ENCODE results near the gene STX1A.

The STX1A gene

GRCh38 chr7:73734619-73735527 is 15.4 kb upstream of the STX1A start:
- H3K4me3 ChIP-seq (ENCODE audit: low read depth, low read length): no peak overlapping the region
- TF ChIP-seq CTCF (IDR thresholded peaks at IDR 0.05; ENCODE audit: low read depth, low read length): peak; percentile 73

- TF ChIP-seq CTCF (IDR thresholded peaks at IDR 0.05; ENCODE audit: low read depth, low read length): no peak
- H3K4me3 ChIP-seq (ENCODE audit: low read depth, low read length): no peak overlapping the region
Measured at GRCh38 chr7:73732397-73732796, 12.9 kb upstream of the STX1A start.

GRCh38 chr7:73730485-73730884 is 11.0 kb upstream of the STX1A start:
- TF ChIP-seq CTCF (IDR thresholded peaks at IDR 0.05; ENCODE audit: low read depth, low read length): no peak
- no peak overlapping the region for H3K4me3 ChIP-seq (ENCODE audit: low read depth, low read length)

GRCh38 chr7:73728551-73728950 is 9.1 kb upstream of the STX1A start:
- no peak for TF ChIP-seq CTCF (IDR thresholded peaks at IDR 0.05; ENCODE audit: low read depth, low read length)
- no peak overlapping the region for H3K4me3 ChIP-seq (ENCODE audit: low read depth, low read length)

GRCh38 chr7:73727952-73728351 is 8.5 kb upstream of the STX1A start:
- H3K4me3 ChIP-seq (ENCODE audit: low read depth, low read length): no peak overlapping the region
- TF ChIP-seq CTCF (IDR thresholded peaks at IDR 0.05; ENCODE audit: low read depth, low read length): no peak

- TF ChIP-seq CTCF (IDR thresholded peaks at IDR 0.05; ENCODE audit: low read depth, low read length): no peak
- H3K4me3 ChIP-seq (ENCODE audit: low read depth, low read length): no peak overlapping the region
Measured at GRCh38 chr7:73726083-73726466, 6.6 kb upstream of the STX1A start.

- no peak for TF ChIP-seq CTCF (IDR thresholded peaks at IDR 0.05; ENCODE audit: low read depth, low read length)
- no peak overlapping the region for H3K4me3 ChIP-seq (ENCODE audit: low read depth, low read length)
Measured at GRCh38 chr7:73723813-73724212, 4.3 kb upstream of the STX1A start.

All from WI38 (cell line).